GM18511 (cell line): ENCODE measurements around the gene ELOVL3.
"Not testable (repeated sequence)": the region's sequence is repeated elsewhere in the genome, so short reads cannot be mapped to it uniquely, and the experiment has no call there.

ENCODE experiments used
- ATAC-seq: cut with Tn5 transposase; IDR thresholded peaks from one replicate; pipeline ENCODE4 v1.9.1; 2021; ENCODE audit warnings: mild to moderate bottlenecking, moderate library complexity; ENCODE audit not compliant: unreplicated experiment

The ELOVL3 gene

GRCh38 chr10:102247734-102248133 is 21.6 kb downstream of the ELOVL3 start:
- ATAC-seq, result no peak

- not testable (repeated sequence) for ATAC-seq
Observed at GRCh38 chr10:102252508-102252907, 26.4 kb downstream of the ELOVL3 start.

GRCh38 chr10:102254426-102254825 is 28.3 kb downstream of the ELOVL3 start:
- no peak for ATAC-seq

GRCh38 chr10:102255404-102255803 is 29.3 kb downstream of the ELOVL3 start:
- ATAC-seq, result no peak

- ATAC-seq, result no peak
Observed at GRCh38 chr10:102261196-102261595, 35.1 kb downstream of the ELOVL3 start.

GRCh38 chr10:102261842-102262241 is 35.7 kb downstream of the ELOVL3 start:
- ATAC-seq, result no peak

- ATAC-seq, result no peak
Observed at GRCh38 chr10:102262744-102263370, 36.8 kb downstream of the ELOVL3 start.

- ATAC-seq, result no peak
Observed at GRCh38 chr10:102264371-102264770, 38.3 kb downstream of the ELOVL3 start.

GRCh38 chr10:102266670-102267069 is 40.6 kb downstream of the ELOVL3 start:
- ATAC-seq, result no peak

- no peak for ATAC-seq
Observed at GRCh38 chr10:102267748-102268147, 41.6 kb downstream of the ELOVL3 start.

GRCh38 chr10:102268375-102268888 is 42.3 kb downstream of the ELOVL3 start:
- ATAC-seq, result no peak

- ATAC-seq, result no peak
Observed at GRCh38 chr10:102269017-102269416, 42.9 kb downstream of the ELOVL3 start.

- no peak for ATAC-seq
Observed at GRCh38 chr10:102274062-102274461, 48.0 kb downstream of the ELOVL3 start.

- ATAC-seq, result no peak
Observed at GRCh38 chr10:102275343-102275742, 49.2 kb downstream of the ELOVL3 start.

- no peak for ATAC-seq
Observed at GRCh38 chr10:102279104-102279503, 53.0 kb downstream of the ELOVL3 start.
